ENCODE data around the gene NSUN5.
"Not testable (repeated sequence)": the region's sequence is repeated elsewhere in the genome, so short reads cannot be mapped to it uniquely, and the experiment has no call there.

- TF ChIP-seq EP300 (IDR thresholded peaks at IDR 0.05) = not testable (repeated sequence)
- TF ChIP-seq, protein P1, sequence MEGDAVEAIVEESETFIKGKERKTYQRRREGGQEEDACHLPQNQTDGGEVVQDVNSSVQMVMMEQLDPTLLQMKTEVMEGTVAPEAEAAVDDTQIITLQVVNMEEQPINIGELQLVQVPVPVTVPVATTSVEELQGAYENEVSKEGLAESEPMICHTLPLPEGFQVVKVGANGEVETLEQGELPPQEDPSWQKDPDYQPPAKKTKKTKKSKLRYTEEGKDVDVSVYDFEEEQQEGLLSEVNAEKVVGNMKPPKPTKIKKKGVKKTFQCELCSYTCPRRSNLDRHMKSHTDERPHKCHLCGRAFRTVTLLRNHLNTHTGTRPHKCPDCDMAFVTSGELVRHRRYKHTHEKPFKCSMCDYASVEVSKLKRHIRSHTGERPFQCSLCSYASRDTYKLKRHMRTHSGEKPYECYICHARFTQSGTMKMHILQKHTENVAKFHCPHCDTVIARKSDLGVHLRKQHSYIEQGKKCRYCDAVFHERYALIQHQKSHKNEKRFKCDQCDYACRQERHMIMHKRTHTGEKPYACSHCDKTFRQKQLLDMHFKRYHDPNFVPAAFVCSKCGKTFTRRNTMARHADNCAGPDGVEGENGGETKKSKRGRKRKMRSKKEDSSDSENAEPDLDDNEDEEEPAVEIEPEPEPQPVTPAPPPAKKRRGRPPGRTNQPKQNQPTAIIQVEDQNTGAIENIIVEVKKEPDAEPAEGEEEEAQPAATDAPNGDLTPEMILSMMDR (IDR thresholded peaks at IDR 0.05) = not testable (repeated sequence)
These were observed 40.8 kb downstream of the NSUN5 start for GRCh38 chr7:73267813-73268212.
